ENCODE data around the gene SFRP5.

GRCh38 chr10:97719602-97720001 lies 52.2 kb downstream of the SFRP5 start:
- TF ChIP-seq CTCF (IDR thresholded peaks at IDR 0.05) (no peak), ZFX (IDR thresholded peaks at IDR 0.05; ENCODE audit: borderline replicate concordance) (no peak)

All from 22Rv1 (cell line).